Stimulated activated CD4-positive, alpha-beta T cell treated with anti-CD3 and anti-CD28 coated beads, TNF-alpha, amount 100 ng/mL, for 24 hours (primary cell): ENCODE data around the gene TRIO.

Experiments
- DNase-seq, 3 experiments: peaks; one replicate each; pipeline ENCODE4 v3.0.0-alpha.2; 2020; ENCODE audit warnings: low read depth in 3 of 3

Gene TRIO

GRCh38 chr5:14247054-14247386, 103.9 kb downstream of the TRIO start:
- DNase-seq = no peak

- DNase-seq = no peak
These were observed 106.3 kb downstream of the TRIO start for GRCh38 chr5:14249258-14250082.

DNA sequence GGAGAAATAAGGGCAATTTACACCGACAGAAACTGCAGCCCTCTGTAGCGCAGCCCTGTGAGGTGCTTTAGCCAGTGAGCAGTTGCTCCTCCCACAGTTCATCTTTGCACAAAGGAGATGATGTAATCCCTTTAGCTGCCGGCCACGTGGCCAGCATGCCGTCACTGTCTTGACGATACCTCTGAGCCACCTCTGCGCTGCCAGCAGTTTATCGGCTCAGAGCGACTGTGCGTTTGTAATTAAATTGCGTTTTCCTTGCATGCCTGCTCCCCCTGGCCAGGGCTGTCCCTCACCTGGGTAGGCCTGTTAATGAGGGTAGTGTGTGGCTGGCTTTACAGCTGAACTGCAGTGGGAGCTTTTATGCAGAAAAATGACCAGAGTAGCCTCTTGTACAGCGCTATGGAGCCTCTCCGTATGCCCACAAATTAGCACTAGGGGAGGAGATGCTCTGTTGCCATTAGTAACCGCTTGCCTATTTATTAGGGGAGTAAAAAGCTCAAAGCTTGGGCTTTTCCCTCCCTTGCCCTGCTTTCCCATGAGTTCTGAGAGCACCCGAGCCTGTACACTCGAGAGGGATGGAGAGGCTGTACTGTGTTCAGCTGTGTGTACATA, 107.0 kb downstream of the TRIO start:
- DNase-seq = no peak

- no peak for DNase-seq
These were observed 107.9 kb downstream of the TRIO start for GRCh38 chr5:14250748-14251701.

GRCh38 chr5:14251733-14252132, 108.6 kb downstream of the TRIO start:
- no peak for DNase-seq

DNA sequence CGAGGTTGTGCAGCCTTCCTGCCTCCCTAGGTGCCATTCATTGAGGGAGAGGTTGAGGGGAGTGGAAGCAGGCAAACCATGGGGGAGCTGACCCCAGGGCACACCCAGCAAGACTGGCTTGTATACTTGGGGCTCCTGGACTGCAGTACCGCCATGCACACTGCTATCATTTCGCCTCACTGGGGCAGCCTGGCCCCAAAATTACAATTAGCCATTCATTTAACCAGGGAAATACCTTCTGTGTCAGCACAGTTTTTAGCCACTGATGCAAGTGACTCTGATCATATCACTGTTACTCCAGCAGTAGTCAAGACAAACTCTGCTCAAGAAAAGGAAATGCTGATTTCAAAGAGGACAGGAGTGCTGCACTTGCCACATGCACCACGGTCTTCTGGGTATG, 109.7 kb downstream of the TRIO start:
- DNase-seq = no peak

GRCh38 chr5:14254686-14255085, 111.5 kb downstream of the TRIO start:
- DNase-seq = no peak

GRCh38 chr5:14256026-14256690, 113.0 kb downstream of the TRIO start:
- no peak for DNase-seq

DNA sequence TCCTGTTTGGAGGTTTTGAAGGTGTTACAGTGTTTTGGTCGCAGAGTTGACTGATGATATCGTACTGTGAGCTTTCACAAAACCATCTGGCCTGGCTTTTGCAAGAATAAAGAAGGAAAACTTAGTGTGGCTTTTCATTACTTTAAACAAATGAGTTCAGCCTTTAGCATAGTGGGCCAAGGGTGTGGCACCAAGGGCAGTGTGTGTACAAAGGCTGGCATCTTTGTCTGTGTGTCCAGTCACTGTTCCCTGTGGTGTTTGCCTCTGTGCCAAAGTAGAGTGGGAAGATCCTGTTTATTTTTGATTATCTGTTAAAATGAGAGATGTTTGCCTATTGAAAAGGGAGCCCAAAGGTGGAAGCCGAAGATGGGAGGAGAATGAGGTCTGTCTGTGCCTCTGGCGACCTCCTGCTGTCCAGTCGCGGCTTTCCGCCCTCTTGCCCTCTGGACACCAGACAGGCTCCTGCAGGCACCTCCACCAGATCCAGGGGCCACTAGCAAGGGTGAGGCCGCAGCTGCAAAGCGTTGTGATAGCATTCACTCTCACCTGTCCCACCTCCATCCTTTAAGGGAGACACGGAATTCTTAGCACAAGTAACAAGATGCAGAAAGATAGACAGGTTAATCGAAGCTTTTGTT, 113.7 kb downstream of the TRIO start:
- no peak for DNase-seq

DNA sequence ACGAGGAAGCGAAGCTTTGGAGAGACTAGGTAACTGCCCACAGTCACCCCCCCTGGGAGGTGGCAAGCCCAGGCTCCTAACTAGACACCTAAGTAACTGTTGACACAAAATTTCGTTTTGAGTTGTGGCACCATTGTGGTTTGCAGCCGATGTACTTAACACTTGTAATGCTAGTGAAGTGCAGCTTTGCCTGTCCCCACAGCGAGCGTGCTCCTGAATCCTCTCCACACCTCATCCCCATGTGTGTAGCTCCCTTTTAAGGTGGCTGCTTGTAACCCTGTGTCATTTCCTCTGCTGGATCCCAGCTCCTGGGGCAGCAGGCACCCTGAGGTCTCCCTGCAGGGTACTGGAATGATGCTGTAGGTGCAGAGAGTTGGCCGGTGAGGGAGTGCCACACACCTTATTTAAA, 114.9 kb downstream of the TRIO start:
- no peak for DNase-seq

DNA sequence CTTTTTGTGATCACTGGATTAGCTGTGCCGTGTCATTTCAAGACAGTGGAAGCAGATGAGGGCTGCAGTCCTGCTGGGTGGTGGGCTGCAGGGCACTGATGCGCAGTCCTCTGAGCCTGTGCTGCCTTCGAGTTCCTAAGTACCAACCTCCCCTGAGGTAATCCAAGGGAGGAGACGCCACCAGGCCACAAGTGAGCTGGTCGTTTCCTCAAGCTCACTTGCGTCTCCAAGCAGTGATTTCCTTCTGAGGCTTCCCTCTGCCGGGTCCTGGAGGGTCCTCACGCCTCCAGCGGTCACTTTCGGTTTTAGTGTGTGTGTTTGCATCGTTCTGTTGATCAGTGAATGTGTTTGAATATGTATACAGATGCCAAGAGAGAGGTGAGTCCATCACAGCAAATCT, 115.7 kb downstream of the TRIO start:
- no peak for DNase-seq

DNA sequence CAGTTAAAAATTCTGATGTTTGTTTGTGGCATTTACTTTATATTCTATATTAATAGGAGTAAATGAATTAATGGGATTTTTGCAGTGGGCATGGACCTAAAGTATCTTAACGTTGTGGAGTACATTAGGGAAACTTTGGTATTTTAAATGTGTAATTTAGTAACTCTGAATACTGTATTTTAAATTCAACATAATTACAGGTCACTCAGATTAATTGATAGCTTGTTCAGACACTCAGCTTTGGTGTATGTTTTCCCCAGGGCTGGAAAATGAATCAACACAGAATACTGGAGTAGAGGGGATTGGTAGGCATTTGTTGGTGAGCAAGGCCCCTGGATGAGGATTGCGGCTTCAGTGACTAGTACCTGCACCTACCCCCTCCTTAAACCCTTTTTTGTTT, 117.5 kb downstream of the TRIO start:
- DNase-seq = no peak

GRCh38 chr5:14261235-14261634, 118.1 kb downstream of the TRIO start:
- no peak for DNase-seq

GRCh38 chr5:14261856-14262611, 118.9 kb downstream of the TRIO start:
- DNase-seq = no peak

DNA sequence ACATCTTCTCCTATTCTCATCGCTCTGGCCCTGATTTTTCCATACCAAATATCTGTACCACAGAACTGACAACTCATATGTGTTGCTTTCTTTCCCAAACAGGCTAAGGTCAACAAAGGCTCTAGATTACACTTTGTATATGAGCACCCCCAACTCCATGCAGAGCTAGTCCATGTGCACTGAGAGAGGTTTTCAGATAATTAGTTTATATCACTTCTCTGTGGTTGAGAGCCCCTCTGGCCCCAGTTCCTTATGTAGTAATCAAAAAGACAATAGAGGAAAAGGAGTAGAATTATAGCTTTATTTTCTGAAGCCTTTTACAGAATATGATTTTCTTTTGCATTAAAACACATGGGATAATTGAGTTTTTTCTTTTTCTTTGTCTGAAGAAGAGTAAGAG, 120.0 kb downstream of the TRIO start:
- DNase-seq = no peak

GRCh38 chr5:14263699-14264098, 120.6 kb downstream of the TRIO start:
- no peak for DNase-seq

DNA sequence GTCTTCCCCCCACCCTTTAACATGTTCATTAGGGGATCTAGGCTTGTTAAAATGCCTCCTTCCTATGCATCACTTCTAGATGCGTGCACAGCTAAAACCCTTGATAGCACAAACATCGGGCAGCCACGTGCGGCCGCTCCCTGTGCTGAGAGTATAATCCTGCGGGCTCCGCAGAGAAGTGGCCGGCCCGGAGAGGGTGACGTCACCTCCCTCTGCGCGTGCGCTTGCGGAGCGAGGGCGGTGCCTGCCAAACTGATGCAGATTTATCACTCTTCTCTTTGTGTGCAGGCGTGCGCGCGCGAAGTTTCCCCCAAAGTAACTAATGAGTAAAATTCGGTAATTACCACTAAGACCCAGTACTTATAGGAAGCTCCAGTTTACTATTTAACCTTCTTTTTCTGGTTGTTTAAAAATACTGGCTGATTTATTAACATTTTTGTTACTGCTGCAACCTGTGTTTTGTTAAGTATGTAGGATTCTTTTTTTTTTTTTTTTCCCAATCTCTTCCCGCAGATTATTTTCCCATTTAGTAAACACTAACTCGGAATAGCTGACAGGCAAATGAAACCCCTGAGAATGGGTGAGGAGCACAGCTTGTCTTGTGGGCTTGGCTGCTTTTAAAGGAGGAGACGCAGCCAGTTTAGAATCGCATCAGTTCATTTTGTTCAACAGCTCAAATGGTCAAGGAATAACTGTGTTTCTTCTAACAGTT, 121.6 kb downstream of the TRIO start:
- peak; percentile 32 to 74 (median 41) for DNase-seq

DNA sequence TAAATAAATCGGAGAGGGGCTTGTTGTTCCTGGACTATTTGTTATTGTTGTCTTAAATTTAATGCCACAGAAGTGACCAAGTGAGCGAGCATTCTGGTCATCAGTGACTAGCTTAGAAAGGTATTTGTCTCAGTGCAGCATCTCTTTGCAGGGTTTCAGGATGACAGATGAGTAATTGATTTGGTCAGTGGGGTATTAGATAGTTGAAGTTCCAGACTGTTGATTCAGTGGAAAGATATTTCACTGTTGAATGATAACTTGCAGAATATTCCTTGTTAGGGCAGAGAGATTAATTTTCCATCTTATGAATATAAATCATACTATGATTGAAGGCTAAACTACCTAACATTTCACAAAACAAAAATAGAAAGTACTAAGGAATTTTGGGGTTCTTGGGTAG, 122.4 kb downstream of the TRIO start:
- DNase-seq = no peak

- no peak for DNase-seq
These were observed 123.0 kb downstream of the TRIO start for GRCh38 chr5:14266171-14266570.

- DNase-seq = no peak
These were observed 123.5 kb downstream of the TRIO start for GRCh38 chr5:14266686-14267085.
